CD4-positive, alpha-beta T cell treated with Interleukin-21 for 1 hour (primary cell): ENCODE data around the gene PTCD2.
"Not testable (repeated sequence)": the region's sequence is repeated elsewhere in the genome, so short reads cannot be mapped to it uniquely, and the experiment has no call there.

Experiments
- DNase-seq: peaks from one replicate; pipeline ENCODE4 v3.0.0-alpha.2; 2020

The PTCD2 gene

GRCh38 chr5:72386639-72387038 is 66.5 kb downstream of the PTCD2 start:
- no peak for DNase-seq

- DNase-seq: no peak
Observed at GRCh38 chr5:72387985-72388384, 67.8 kb downstream of the PTCD2 start.

GRCh38 chr5:72388646-72389045 is 68.5 kb downstream of the PTCD2 start:
- DNase-seq: no peak

GRCh38 chr5:72390836-72391235 is 70.7 kb downstream of the PTCD2 start:
- no peak for DNase-seq

- DNase-seq: no peak
Observed at GRCh38 chr5:72392326-72392733, 72.2 kb downstream of the PTCD2 start.

GRCh38 chr5:72393052-72393451 is 72.9 kb downstream of the PTCD2 start:
- DNase-seq: no peak

- no peak for DNase-seq
Observed at GRCh38 chr5:72394688-72395087, 74.5 kb downstream of the PTCD2 start.

GRCh38 chr5:72397836-72398235 is 77.7 kb downstream of the PTCD2 start:
- no peak for DNase-seq

- no peak for DNase-seq
Observed at GRCh38 chr5:72400950-72401349, 80.8 kb downstream of the PTCD2 start.

GRCh38 chr5:72402381-72402890 is 82.3 kb downstream of the PTCD2 start:
- DNase-seq: no peak

- DNase-seq: no peak
Observed at GRCh38 chr5:72402959-72403628, 82.9 kb downstream of the PTCD2 start.

GRCh38 chr5:72404771-72405170 is 84.6 kb downstream of the PTCD2 start:
- DNase-seq: not testable (repeated sequence)

- no peak for DNase-seq
Observed at GRCh38 chr5:72407078-72407477, 86.9 kb downstream of the PTCD2 start.

- no peak for DNase-seq
Observed at GRCh38 chr5:72407541-72407940, 87.4 kb downstream of the PTCD2 start.

GRCh38 chr5:72408127-72408526 is 88.0 kb downstream of the PTCD2 start:
- no peak for DNase-seq

GRCh38 chr5:72408603-72409002 is 88.4 kb downstream of the PTCD2 start:
- no peak for DNase-seq

- no peak for DNase-seq
Observed at GRCh38 chr5:72410688-72411295, 90.6 kb downstream of the PTCD2 start.

- DNase-seq: no peak
Observed at GRCh38 chr5:72412283-72413055, 92.3 kb downstream of the PTCD2 start.

GRCh38 chr5:72415616-72416325 is 95.6 kb downstream of the PTCD2 start:
- no peak for DNase-seq

- DNase-seq: no peak
Observed at GRCh38 chr5:72417333-72418062, 97.3 kb downstream of the PTCD2 start.
